Lung (tissue), 12 donors: ENCODE results near the gene CERK. TPM values are rescaled to one million over a fixed set of nuclear protein-coding genes. Genes with fewer than 3 reads are reported as not detected.
A peak's percentile ranks its signal among the peaks of the same experiment; 100 is the strongest.

Experiments
- ATAC-seq: fragments of 200-7000 bp; cut with Tn5 transposase; one replicate; pipeline ENCODE4 v1.9.1; 2020; ENCODE audit warnings: moderate number of reproducible peaks; ENCODE audit not compliant: insufficient read depth, low FRiP score
- DNase-seq, 3 donors: peaks; one replicate each; pipeline ENCODE4 v3.0.0-alpha.2; 2013 to 2017
- H3K27ac ChIP-seq, 2 donors: one replicate each; pipeline ENCODE4 v1.5.1; 2013; ENCODE audit warnings: mild to moderate bottlenecking in 2 of 2, moderate library complexity in 2 of 2, control low read depth in 1 of 2, inconsistent platforms in 1 of 2, low read depth in 1 of 2, low read length in 1 of 2
- H3K27me3 ChIP-seq, 3 donors: one replicate each; pipeline ENCODE4 v1.5.1; 2013; ENCODE audit warnings: low read length in 2 of 3; ENCODE audit not compliant: control insufficient read depth in 3 of 3, insufficient read depth in 3 of 3
- H3K36me3 ChIP-seq, 4 donors: one replicate each; pipeline ENCODE4 v1.5.1; 2013; ENCODE audit warnings: low read length in 4 of 4, mild to moderate bottlenecking in 1 of 4, moderate library complexity in 1 of 4; ENCODE audit not compliant: control insufficient read depth in 4 of 4, insufficient read depth in 4 of 4
- H3K4me1 ChIP-seq, 5 donors: one replicate each; pipeline ENCODE4 v1.5.1; 2013; ENCODE audit warnings: low read length in 5 of 5, mild to moderate bottlenecking in 2 of 5, moderate library complexity in 1 of 5; ENCODE audit not compliant: control insufficient read depth in 5 of 5, insufficient read depth in 5 of 5
- H3K4me3 ChIP-seq: one replicate; pipeline ENCODE4 v1.5.1; 2013; ENCODE audit warnings: mild to moderate bottlenecking, control low read depth, moderate library complexity
- H3K9ac ChIP-seq, 2 donors: one replicate each; pipeline ENCODE4 v1.5.1; 2013; ENCODE audit warnings: low read length in 2 of 2, control low read depth in 1 of 2; ENCODE audit not compliant: insufficient read depth in 1 of 2
- H3K9me3 ChIP-seq, 4 donors: one replicate each; pipeline ENCODE4 v1.5.1; 2013; ENCODE audit warnings: low read length in 3 of 4, mild to moderate bottlenecking in 1 of 4, moderate library complexity in 1 of 4; ENCODE audit not compliant: control insufficient read depth in 4 of 4, insufficient read depth in 3 of 4
- CTCF ChIP-seq: IDR thresholded peaks from 2 replicates; pipeline ENCODE4 v1.5.1; 2012; ENCODE audit warnings: mild to moderate bottlenecking; ENCODE audit errors: control extremely low read depth, extremely low read depth
- WGBS, 2 donors: extraction: QIAGEN DNeasy Blood & Tissue Kit; methylation state at CpG; one replicate each; pipeline ENCODE4 v1.1.7; 2013; 5-methylcytosine and 5-hydroxymethylcytosine counted together
- polyA plus RNA-seq, 2 donors: library from polyadenylated mRNA; stranded (reverse); fragments of 200-250 nt; gene quantifications; one replicate each; pipeline ENCODE4 v1.2.1, GENCODE V29; 2013
- total RNA-seq, 2 donors: library from RNA; depleted of rRNA in 1 of 2; stranded (reverse); fragments of >200 nt in 1 of 2; gene quantifications; one replicate each; pipeline ENCODE4 v1.2.1, GENCODE V29; 2014 to 2021
- donor health status: control.
- donor health status: control.
- donor health status: Bipolar disorder and iron deficiency.
- donor health status: healthy.
- donor health status: DM: yes; HTN: yes; CAD: no.

The CERK gene
- total and polyA plus RNA-seq, 4 donors = 12.1 to 36.2 (median 31.7) TPM

GRCh38 chr22:46749682-46750529 lies 11.9 kb upstream of the CERK start:
- Histone ChIP-seq H3K9me3 (no peaks in the 10 kb centered on the region), H3K9ac (peak overlapping the region; percentile 2 to 3), H3K27me3 (no peaks in the 10 kb centered on the region), H3K27ac (peak overlapping the region in 1 of 2 donors; percentile 55), H3K4me1 (peaks cover 7 to 48% (median 30%) of the 10 kb centered on the region in 5 donors), H3K4me3 (no peak overlapping the region), H3K36me3 (no peaks in the 10 kb centered on the region)
- DNase-seq (no peak), ATAC-seq (no peak)
- WGBS, 2 donors = 60 to 61% methylated on average over 14 of the region's 14 CpGs
- TF ChIP-seq CTCF = no peak

- Histone ChIP-seq H3K27ac (peak overlapping the region in 1 of 2 donors; percentile 83), H3K27me3 (no peaks in the 10 kb centered on the region), H3K9me3 (no peaks in the 10 kb centered on the region), H3K9ac (peak overlapping the region; percentile 2 to 3), H3K4me1 (peaks cover 7 to 43% (median 24%) of the 10 kb centered on the region in 5 donors), H3K4me3 (no peak overlapping the region), H3K36me3 (no peaks in the 10 kb centered on the region)
- peak; percentile 50 to 68 (median 67) for DNase-seq
- no peak for TF ChIP-seq CTCF
- 20 to 29% methylated on average over 15 of the region's 15 CpGs for WGBS, 2 donors
- ATAC-seq = no peak
Measured at GRCh38 chr22:46748908-46749675, 11.0 kb upstream of the CERK start.

- Histone ChIP-seq H3K27me3 (no peaks in the 10 kb centered on the region), H3K4me3 (no peak overlapping the region), H3K9me3 (no peaks in the 10 kb centered on the region), H3K27ac (peak overlapping the region in 1 of 2 donors; percentile 83), H3K9ac (no peak overlapping the region), H3K4me1 (peaks cover 4 to 36% (median 17%) of the 10 kb centered on the region in 5 donors), H3K36me3 (no peaks in the 10 kb centered on the region)
- 84 to 89% methylated on average over 20 of the region's 20 CpGs for WGBS, 2 donors
- DNase-seq (no peak), ATAC-seq (no peak)
- TF ChIP-seq CTCF = no peak
Measured at GRCh38 chr22:46748206-46748907, 10.3 kb upstream of the CERK start.
